Sigmoid colon (tissue), 4 donors: ENCODE measurements around the gene ACTG1.

Experiments
- CTCF ChIP-seq, 4 experiments: fragments of 450-650 bp in 3 of 4; fragments of 200-600 bp in 1 of 4; IDR thresholded peaks; one replicate each; pipeline ENCODE4 v1.5.1; 2016 to 2019; ENCODE audit warnings: antibody characterized with exemption in 4 of 4, mild to moderate bottlenecking in 3 of 4, moderate library complexity in 2 of 4
- POLR2A ChIP-seq, 2 donors: fragments of 450-650 bp; IDR thresholded peaks; one replicate each; pipeline ENCODE4 v1.6.1; 2016; ENCODE audit warnings: antibody characterized with exemption in 2 of 2, mild to moderate bottlenecking in 2 of 2, moderate library complexity in 2 of 2
- POLR2AphosphoS5 ChIP-seq, 4 donors: sonication (generic); formaldehyde crosslinking; IDR thresholded peaks; one replicate each; pipeline ENCODE4 v1.6.1; 2017; ENCODE audit warnings: antibody characterized with exemption in 4 of 4

DNA sequence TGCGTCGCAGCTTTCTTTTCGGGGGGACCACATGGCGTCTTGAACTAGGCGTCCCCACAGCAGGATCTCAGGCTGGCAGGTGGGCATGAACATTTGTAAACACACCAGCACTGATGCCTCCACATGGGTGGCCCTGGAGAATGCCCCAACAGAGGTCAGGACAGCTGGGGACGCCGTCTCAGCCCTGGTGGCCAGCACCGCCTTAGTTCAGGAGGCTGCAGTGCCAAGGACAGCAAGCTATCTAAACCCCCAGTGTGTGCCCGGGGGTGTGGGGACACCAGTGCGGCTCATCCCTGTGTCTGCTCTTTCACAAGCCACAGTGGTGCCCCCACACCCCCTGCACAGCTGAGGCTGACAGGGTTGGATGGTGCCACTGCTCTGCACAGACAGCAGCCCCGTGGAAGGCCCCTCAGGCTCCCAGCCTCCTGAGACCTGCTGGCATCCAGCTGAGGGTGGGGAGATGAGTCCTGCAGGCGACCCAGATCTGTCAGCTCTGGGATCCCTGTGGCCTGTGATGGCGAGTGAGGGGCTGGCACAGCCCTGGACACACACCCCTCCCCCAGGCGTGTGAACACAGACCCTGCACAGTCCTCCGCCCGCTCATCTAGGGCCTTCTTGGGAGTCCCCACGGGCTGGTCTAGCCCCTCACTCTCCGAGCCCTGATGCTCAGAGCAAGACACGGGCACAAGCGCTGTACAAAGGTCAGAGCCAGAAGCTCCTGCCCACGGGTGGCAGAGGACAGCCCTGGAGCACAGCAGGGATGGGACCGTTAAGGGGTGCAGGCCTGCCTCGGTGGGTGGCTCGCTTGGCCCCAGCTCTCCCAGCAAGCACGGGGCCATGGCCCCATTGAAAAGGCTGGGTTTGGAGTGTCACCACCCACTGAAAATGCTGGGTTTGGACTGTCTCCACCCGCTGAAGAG lies 26.3 kb upstream of the ACTG1 start:
- no peak for TF ChIP-seq CTCF (IDR thresholded peaks at IDR 0.05)
- TF ChIP-seq POLR2AphosphoS5 (IDR thresholded peaks at IDR 0.05) = no peak
- TF ChIP-seq POLR2A (IDR thresholded peaks at IDR 0.05) = no peak
